Heart left ventricle (tissue), 16 donors: ENCODE data around the gene NPAS2. TPM values are rescaled to one million over a fixed set of nuclear protein-coding genes. Genes with fewer than 3 reads are reported as not detected.

Source experiments
- ATAC-seq, 4 donors: fragments of 200-7000 bp; cut with Tn5 transposase; one replicate each; pipeline ENCODE4 v1.9.1; 2020 to 2022; ENCODE audit warnings: moderate library complexity in 4 of 4, mild to moderate bottlenecking in 3 of 4, moderate number of reproducible peaks in 1 of 4
- DNase-seq, 5 donors: peaks; one replicate each; pipeline ENCODE4 v3.0.0-alpha.2; 2020
- H3K27ac ChIP-seq, 12 donors: fragments of 200-600 bp; sonication (generic) in 4 of 12; one replicate each; pipeline versions ENCODE4 v1.5.0 to v1.8.0; 2016 to 2022; ENCODE audit warnings: mild to moderate bottlenecking in 2 of 12
- H3K27me3 ChIP-seq, 9 donors: fragments of 200-600 bp; sonication (generic) in 2 of 9; one replicate each; pipeline versions ENCODE4 v1.5.1 to v1.8.0; 2016 to 2022; ENCODE audit warnings: mild to moderate bottlenecking in 3 of 9
- H3K36me3 ChIP-seq, 9 donors: fragments of 200-600 bp; sonication (generic) in 2 of 9; one replicate each; pipeline versions ENCODE4 v1.5.0 to v1.8.0; 2018 to 2022; ENCODE audit warnings: mild to moderate bottlenecking in 2 of 9
- H3K4me1 ChIP-seq, 12 donors: fragments of 200-600 bp; sonication (generic) in 4 of 12; one replicate each; pipeline versions ENCODE4 v1.5.0 to v1.8.0; 2016 to 2022; ENCODE audit warnings: mild to moderate bottlenecking in 3 of 12
- H3K4me3 ChIP-seq, 12 donors: fragments of 200-600 bp; sonication (generic) in 4 of 12; one replicate each; pipeline versions ENCODE4 v1.5.0 to v1.8.0; 2017 to 2022; ENCODE audit warnings: mild to moderate bottlenecking in 9 of 12, moderate library complexity in 4 of 12
- H3K9me3 ChIP-seq, 12 donors: fragments of 200-600 bp; sonication (generic) in 4 of 12; one replicate each; pipeline versions ENCODE4 v1.5.0 to v1.8.0; 2016 to 2022; ENCODE audit warnings: mild to moderate bottlenecking in 1 of 12
- POLR2A ChIP-seq, 2 donors: fragments of 450-650 bp; IDR thresholded peaks; one replicate each; pipeline ENCODE4 v1.6.1; 2017; ENCODE audit warnings: antibody characterized with exemption in 2 of 2, mild to moderate bottlenecking in 2 of 2, moderate library complexity in 2 of 2
- WGBS, 4 donors: extraction: QIAGEN DNeasy Blood & Tissue Kit in 2 of 4; methylation state at CpG; one replicate each; pipeline versions ENCODE4 v1.1.5 to v1.1.7; 2013 to 2018; 5-methylcytosine and 5-hydroxymethylcytosine counted together
- intact Hi-C, 10 donors: fragments of 100-400 bp; cut with DNase I; formaldehyde crosslinking; loops; one replicate each; pipeline versions ENCODE4 v1.11.1 to v1.14.2; 2022
- polyA plus RNA-seq, 2 donors: library from polyadenylated mRNA; stranded (reverse); fragments of 200-250 nt; gene quantifications; one replicate each; pipeline ENCODE4 v1.2.3, GENCODE V29; 2013
- total RNA-seq, 9 donors: library from RNA; depleted of rRNA in 2 of 9; stranded (reverse); fragments of >200 nt in 2 of 9; fragmentation: NEBNext Ultra II Directional in 3 of 9; extraction: Animal tissue kit (Norgen Biotek cat#: 25700) in 3 of 9; gene quantifications; one replicate each; pipeline versions ENCODE4 v1.1.0 to v1.2.4, GENCODE V29; 2016 to 2023
- TF ChIP-seq, protein P1 (sequence below), 12 donors: fragments of 200-600 bp; sonication (generic) in 4 of 12; IDR thresholded peaks; one replicate each; pipeline versions ENCODE4 v1.5.0 to v1.8.0; 2018 to 2022; ENCODE audit warnings: antibody characterized with exemption in 12 of 12, mild to moderate bottlenecking in 5 of 12
- donor health status: ischemic (EF 13 %, LVEDD 7.1; RV severe dilation, severe dysfunction).
- donor health status: healthy with polysubstance abuse.
- donor health status: DM: no; HTN: yes; CAD: no.
- donor health status: DM: no; HTN: no; CAD: no.
- donor health status: ischemic (EF 25% LVEDD 6.9; RV normal size, moderate dysfunction).
- donor health status: ischemic (EF 25% LVEDD 5.7; RV mildly dilated, moderate dysfunction).
- donor health status: healthy.
- donor health status: DM: yes; HTN: yes; CAD: no.
- donor health status: ischemic (EF 35%, LVEDD 5.7; RV mildly dilated, moderate dysfunction).
- donor health status: nonischemic (EF 11% LVEDD 7.7; RV severe dilation, severe dysfunction).
- donor health status: DM: yes; HTN: yes; CAD: no.
- donor health status: PGD.
- donor health status: ischemic (EF 29% LVEDD 5.4; RV normal size, mild dysfunction).
- donor health status: nonischemic (EF 23%, LVEDD 6.1; RV moderate dilation, normal function).

The NPAS2 gene
- total and polyA plus RNA-seq, 11 donors, result 28.2 to 144 (median 43.3) TPM

DNA sequence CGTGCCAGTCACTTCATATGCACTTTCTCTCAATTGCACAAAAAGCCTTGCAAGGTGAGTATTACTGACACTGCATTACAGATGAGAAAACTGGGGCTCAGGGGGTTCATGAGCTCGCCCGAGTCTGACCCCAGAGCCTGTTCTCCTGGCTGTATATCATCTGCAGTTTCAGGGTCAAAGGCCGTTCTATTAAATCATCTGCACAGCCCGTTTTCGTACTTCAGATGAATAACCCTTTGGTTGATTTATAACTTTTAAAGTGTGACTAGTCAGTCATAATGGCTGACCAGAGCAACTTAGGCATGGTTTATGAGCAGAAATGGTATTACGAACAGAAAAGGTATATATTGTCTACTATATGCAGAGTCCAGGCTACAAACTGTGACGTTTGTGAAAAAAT is 35.3 kb upstream of the NPAS2 start:
- Histone ChIP-seq H3K27me3 (no peaks in the 10 kb centered on the region), H3K4me1 (peaks cover 0 to 32% (median 9%) of the 10 kb centered on the region in 12 donors), H3K9me3 (no peaks in the 10 kb centered on the region), H3K36me3 (no peaks in the 10 kb centered on the region), H3K4me3 (no peak overlapping the region), H3K27ac (no peak overlapping the region)
- ATAC-seq, result no peak
- no peak for DNase-seq
- no peak for TF ChIP-seq POLR2A (IDR thresholded peaks at IDR 0.05)
- TF ChIP-seq, protein P1, sequence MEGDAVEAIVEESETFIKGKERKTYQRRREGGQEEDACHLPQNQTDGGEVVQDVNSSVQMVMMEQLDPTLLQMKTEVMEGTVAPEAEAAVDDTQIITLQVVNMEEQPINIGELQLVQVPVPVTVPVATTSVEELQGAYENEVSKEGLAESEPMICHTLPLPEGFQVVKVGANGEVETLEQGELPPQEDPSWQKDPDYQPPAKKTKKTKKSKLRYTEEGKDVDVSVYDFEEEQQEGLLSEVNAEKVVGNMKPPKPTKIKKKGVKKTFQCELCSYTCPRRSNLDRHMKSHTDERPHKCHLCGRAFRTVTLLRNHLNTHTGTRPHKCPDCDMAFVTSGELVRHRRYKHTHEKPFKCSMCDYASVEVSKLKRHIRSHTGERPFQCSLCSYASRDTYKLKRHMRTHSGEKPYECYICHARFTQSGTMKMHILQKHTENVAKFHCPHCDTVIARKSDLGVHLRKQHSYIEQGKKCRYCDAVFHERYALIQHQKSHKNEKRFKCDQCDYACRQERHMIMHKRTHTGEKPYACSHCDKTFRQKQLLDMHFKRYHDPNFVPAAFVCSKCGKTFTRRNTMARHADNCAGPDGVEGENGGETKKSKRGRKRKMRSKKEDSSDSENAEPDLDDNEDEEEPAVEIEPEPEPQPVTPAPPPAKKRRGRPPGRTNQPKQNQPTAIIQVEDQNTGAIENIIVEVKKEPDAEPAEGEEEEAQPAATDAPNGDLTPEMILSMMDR (IDR thresholded peaks at IDR 0.05), result no peak
- intact Hi-C loops, result loop anchor here in 1 of 10 donors (5.0 kb wide), 1 partner anchor 33 kb away; no protein-coding TSS in a partner anchor
- WGBS, 4 donors, result 86 to 95% (median 94%) methylated on average over 8 of the region's 8 CpGs

DNA sequence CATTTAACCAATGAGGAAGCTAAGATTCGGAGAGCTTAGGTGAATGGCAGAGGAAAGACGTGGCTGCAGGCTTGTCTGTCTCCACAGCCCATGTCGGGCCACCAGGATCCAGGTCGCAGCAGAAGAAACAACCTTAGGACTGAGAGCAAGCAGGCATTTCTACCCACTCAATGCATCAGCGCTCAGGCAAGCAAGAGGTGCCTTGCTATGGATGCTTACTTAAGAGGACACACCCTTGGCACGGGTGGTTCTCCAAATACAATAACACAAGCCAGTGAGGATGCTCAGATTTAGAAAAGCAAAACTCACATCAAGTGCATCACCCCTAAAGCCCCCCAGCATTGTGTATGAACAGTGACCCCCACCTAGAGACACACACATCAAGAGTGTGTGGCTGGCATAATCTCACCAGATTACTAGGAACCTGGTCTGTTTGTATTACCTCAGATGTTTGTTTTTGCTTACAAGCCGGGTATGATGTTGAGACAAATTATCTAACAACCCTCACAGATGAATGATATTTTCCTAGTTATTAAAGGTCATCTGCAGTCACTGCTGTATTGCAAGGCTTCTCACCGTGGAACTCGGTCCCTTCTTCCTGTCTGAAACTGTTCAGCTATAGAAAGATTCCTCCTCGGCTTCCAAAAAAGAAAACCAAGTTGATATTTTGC is 34.2 kb upstream of the NPAS2 start:
- Histone ChIP-seq H3K27me3 (no peaks in the 10 kb centered on the region), H3K36me3 (no peaks in the 10 kb centered on the region), H3K27ac (peak overlapping the region in 10 of 12 donors; percentile 37 to 71 (median 48)), H3K4me3 (peak overlapping the region in 1 of 12 donors; percentile 10), H3K4me1 (peaks cover 0 to 25% (median 8%) of the 10 kb centered on the region in 12 donors), H3K9me3 (no peaks in the 10 kb centered on the region)
- intact Hi-C loops, result no loop called here
- no peak for DNase-seq
- TF ChIP-seq, protein P1 (IDR thresholded peaks at IDR 0.05), result no peak
- no peak for TF ChIP-seq POLR2A (IDR thresholded peaks at IDR 0.05)
- WGBS, 4 donors, result 63 to 65% (median 65%) methylated on average over 10 of the region's 10 CpGs
- no peak for ATAC-seq

DNA sequence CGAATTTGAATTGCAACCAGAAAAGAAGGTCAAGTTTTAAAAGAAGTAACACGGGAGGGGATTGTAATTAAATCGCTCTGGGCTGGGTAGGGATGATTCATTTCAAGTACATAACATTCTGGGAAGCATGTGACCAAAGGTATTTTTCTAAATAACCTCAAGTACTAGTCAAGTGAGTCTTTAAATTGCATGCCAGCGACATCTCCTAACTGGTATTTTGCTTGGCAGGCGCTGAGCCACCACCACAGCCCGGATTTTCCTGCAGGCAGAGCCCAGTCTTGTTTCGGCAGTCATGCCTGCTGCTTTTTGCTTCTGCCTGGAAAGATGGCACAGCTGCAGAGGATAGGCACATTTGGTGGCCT is 33.7 kb upstream of the NPAS2 start:
- peaks cover 0 to 20% (median 4%) of the 10 kb centered on the region in 12 donors for H3K4me1 ChIP-seq
- TF ChIP-seq POLR2A (IDR thresholded peaks at IDR 0.05), result no peak
- TF ChIP-seq, protein P1 (IDR thresholded peaks at IDR 0.05), result no peak
- no peaks in the 10 kb centered on the region for H3K9me3 ChIP-seq
- ATAC-seq, result peak; percentile 63 to 77 (median 70)
- intact Hi-C loops, result no loop called here
- no peaks in the 10 kb centered on the region for H3K36me3 ChIP-seq
- WGBS, 4 donors, result 49 to 59% (median 56%) methylated on average over 7 of the region's 7 CpGs
- peak overlapping the region in 1 of 12 donors; percentile 10 for H3K4me3 ChIP-seq
- H3K27ac ChIP-seq, result peak overlapping the region in 11 of 12 donors; percentile 5 to 71 (median 48)
- DNase-seq, result peak in 3 of 5 donors; percentile 33 to 60 (median 47)
- no peaks in the 10 kb centered on the region for H3K27me3 ChIP-seq

DNA sequence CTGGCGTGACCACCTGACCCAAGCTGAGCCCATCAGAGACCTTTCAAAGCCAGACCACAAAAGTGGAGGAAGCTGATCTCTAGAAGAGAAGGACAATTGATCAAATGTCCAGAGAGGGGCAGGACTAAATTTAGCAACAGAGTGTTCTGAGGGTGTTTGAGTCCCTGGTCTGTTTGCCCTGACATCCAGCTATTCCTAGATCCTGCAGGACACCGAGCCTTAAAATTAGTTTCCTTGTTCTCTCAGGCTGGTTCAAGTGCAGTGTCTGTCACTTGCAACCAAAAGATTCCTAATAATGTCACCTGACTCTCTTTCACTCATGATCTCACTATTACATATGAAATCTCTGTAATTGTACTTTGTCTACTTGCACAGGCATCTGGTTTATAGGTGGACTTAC is 33.0 kb upstream of the NPAS2 start:
- DNase-seq, result no peak
- TF ChIP-seq, protein P1 (IDR thresholded peaks at IDR 0.05), result no peak
- no peak for TF ChIP-seq POLR2A (IDR thresholded peaks at IDR 0.05)
- Histone ChIP-seq H3K36me3 (no peaks in the 10 kb centered on the region), H3K27me3 (no peaks in the 10 kb centered on the region), H3K4me1 (peaks cover 0 to 16% (median 0%) of the 10 kb centered on the region in 12 donors), H3K9me3 (no peaks in the 10 kb centered on the region), H3K27ac (peak overlapping the region in 9 of 12 donors; percentile 39 to 68 (median 49)), H3K4me3 (no peak overlapping the region)
- peak; percentile 33 to 54 (median 42) for ATAC-seq
- intact Hi-C loops, result no loop called here
- WGBS, 4 donors, result 71 to 87% (median 77%) methylated on average over 2 of the region's 2 CpGs
